Ishikawa (cell line): ENCODE data around the gene MGMT.

Experiments
- CEBPB ChIP-seq: IDR thresholded peaks from 2 replicates; pipeline ENCODE4 v1.6.1; 2012
- CREB1 ChIP-seq: IDR thresholded peaks from 2 replicates; pipeline ENCODE4 v1.6.1; 2012; ENCODE audit warnings: low read depth
- EGR1 ChIP-seq: IDR thresholded peaks from 2 replicates; pipeline ENCODE4 v1.6.1; 2012
- EP300 ChIP-seq: IDR thresholded peaks from 2 replicates; pipeline ENCODE4 v1.6.1; 2012; ENCODE audit warnings: borderline replicate concordance
- FOXM1 ChIP-seq: IDR thresholded peaks from 2 replicates; pipeline ENCODE4 v1.6.1; 2012; ENCODE audit warnings: low read depth, borderline replicate concordance
- RAD21 ChIP-seq: IDR thresholded peaks from 2 replicates; pipeline ENCODE4 v1.6.1; 2012; ENCODE audit warnings: low read depth
- REST ChIP-seq: IDR thresholded peaks from 2 replicates; pipeline ENCODE4 v1.6.1; 2012; ENCODE audit warnings: low read depth, mild to moderate bottlenecking
- TAF1 ChIP-seq: IDR thresholded peaks from 2 replicates; pipeline ENCODE4 v1.6.1; 2012; ENCODE audit warnings: low read depth, mild to moderate bottlenecking
- TCF12 ChIP-seq: IDR thresholded peaks from 2 replicates; pipeline ENCODE4 v1.6.1; 2012; ENCODE audit warnings: low read depth
- TEAD4 ChIP-seq: IDR thresholded peaks from 2 replicates; pipeline ENCODE4 v1.6.1; 2012
- YY1 ChIP-seq: IDR thresholded peaks from 2 replicates; pipeline ENCODE4 v1.6.1; 2012; ENCODE audit warnings: low read depth
- TF ChIP-seq, protein P1 (sequence below): IDR thresholded peaks from 2 replicates; pipeline ENCODE4 v1.6.1; 2012
- TF ChIP-seq, protein P2 (sequence below): IDR thresholded peaks from 2 replicates; pipeline ENCODE4 v1.6.1; 2012

- TF ChIP-seq CEBPB, result no peak
- TF ChIP-seq, protein P1, sequence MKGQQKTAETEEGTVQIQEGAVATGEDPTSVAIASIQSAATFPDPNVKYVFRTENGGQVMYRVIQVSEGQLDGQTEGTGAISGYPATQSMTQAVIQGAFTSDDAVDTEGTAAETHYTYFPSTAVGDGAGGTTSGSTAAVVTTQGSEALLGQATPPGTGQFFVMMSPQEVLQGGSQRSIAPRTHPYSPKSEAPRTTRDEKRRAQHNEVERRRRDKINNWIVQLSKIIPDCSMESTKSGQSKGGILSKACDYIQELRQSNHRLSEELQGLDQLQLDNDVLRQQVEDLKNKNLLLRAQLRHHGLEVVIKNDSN, result no peak
- TF ChIP-seq, protein P2, sequence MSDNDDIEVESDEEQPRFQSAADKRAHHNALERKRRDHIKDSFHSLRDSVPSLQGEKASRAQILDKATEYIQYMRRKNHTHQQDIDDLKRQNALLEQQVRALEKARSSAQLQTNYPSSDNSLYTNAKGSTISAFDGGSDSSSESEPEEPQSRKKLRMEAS, result no peak
- no peak for TF ChIP-seq RAD21
- TF ChIP-seq REST, result no peak
- no peak for TF ChIP-seq TCF12
- no peak for TF ChIP-seq CREB1
- TF ChIP-seq EGR1, result no peak
- TF ChIP-seq FOXM1, result no peak
- no peak for TF ChIP-seq YY1
- no peak for TF ChIP-seq TAF1
- no peak for TF ChIP-seq EP300
- TF ChIP-seq TEAD4, result no peak
These were observed 1.1 kb downstream of the MGMT start for GRCh38 chr10:129468187-129468586.
